Endothelial cell of umbilical vein (primary cell): ENCODE data around the gene ARHGEF25. TPM values are rescaled to one million over a fixed set of nuclear protein-coding genes. Genes with fewer than 3 reads are reported as not detected.

ENCODE experiments used
- BruUV-seq: library from RNA; stranded (reverse); fragments of 400-500 nt; replicated peaks from 2 replicates; lab custom pipeline; 2021; lab: Mats Ljungman, UMichigan
- CTCF ChIA-PET: fragments of 300-600, 350-600 bp; sonication (Branson Sonifier 250); formaldehyde crosslinking; loops from one replicate; lab custom pipeline; 2021; ENCODE audit warnings: antibody characterized with exemption, inconsistent platforms; lab: Charles Lee
- POLR2A ChIA-PET: fragments of 300-600, 350-600 bp; sonication (Branson Sonifier 250); formaldehyde crosslinking; loops from one replicate; lab custom pipeline; 2021; ENCODE audit warnings: antibody characterized with exemption, inconsistent platforms; lab: Charles Lee
- DNase-seq: peaks from one replicate; pipeline ENCODE4 v3.0.0-alpha.2; 2011; ENCODE audit warnings: low read depth, low spot score
- FAIRE-seq: peaks from 2 replicates; lab custom pipeline; 2011; peaks lifted over from hg19 to GRCh38; lab: Jason Lieb, UNC
- H2AFZ ChIP-seq: 2 replicates; pipeline ENCODE4 v1.6.0; 2012; ENCODE audit warnings: low read depth, low read length, control low read depth, inconsistent platforms
- H3K27ac ChIP-seq: 2 replicates; pipeline ENCODE4 v1.5.1; 2011; ENCODE audit warnings: low read depth, mild to moderate bottlenecking, control low read depth, low read length, moderate library complexity; ENCODE audit not compliant: insufficient read depth
- H3K27me3 ChIP-seq, 2 experiments: 2 replicates each; pipeline versions ENCODE4 v1.6.0 to v1.6.1; 2011; ENCODE audit warnings: low read length in 2 of 2, mixed read lengths in 1 of 2; ENCODE audit not compliant: control insufficient read depth in 2 of 2, insufficient read depth in 2 of 2
- H3K36me3 ChIP-seq, 2 experiments: 2 replicates in 1 of 2; 3 replicates in 1 of 2; pipeline ENCODE4 v1.5.1; 2011; ENCODE audit warnings: low read length in 2 of 2, mild to moderate bottlenecking in 1 of 2, moderate library complexity in 1 of 2; ENCODE audit not compliant: control insufficient read depth in 2 of 2, insufficient read depth in 2 of 2; ENCODE audit errors: extremely low read depth in 1 of 2
- H3K4me1 ChIP-seq: 3 replicates; pipeline ENCODE4 v1.5.1; 2011; ENCODE audit warnings: mild to moderate bottlenecking, low read length; ENCODE audit not compliant: control insufficient read depth, insufficient read depth; ENCODE audit errors: extremely low read depth
- H3K4me2 ChIP-seq: 2 replicates; pipeline ENCODE4 v1.6.1; 2011; ENCODE audit warnings: low read length, control low read depth, mixed read lengths; ENCODE audit not compliant: insufficient read depth
- H3K4me3 ChIP-seq, 3 experiments: fragments of 200-600 bp in 1 of 3; sonication (generic), shearing (Covaris generic) in 1 of 3; replicated peaks in 1 of 3; 2 replicates each; pipeline ENCODE4 v1.5.1; 2011 to 2016; ENCODE audit warnings: control low read depth in 3 of 3, low read length in 3 of 3, mild to moderate bottlenecking in 2 of 3, inconsistent platforms in 1 of 3, low read depth in 1 of 3, moderate library complexity in 1 of 3; ENCODE audit not compliant: insufficient read depth in 1 of 3
- H3K79me2 ChIP-seq: 2 replicates; pipeline ENCODE4 v1.6.0; 2012; ENCODE audit warnings: low read length, inconsistent platforms; ENCODE audit not compliant: control insufficient read depth, insufficient read depth
- H3K9ac ChIP-seq: replicated peaks from 2 replicates; pipeline ENCODE3; 2011; ENCODE audit warnings: low read length, control low read depth; ENCODE audit not compliant: insufficient read depth; ENCODE audit errors: extremely low read depth
- H3K9me1 ChIP-seq: replicated peaks from 3 replicates; pipeline ENCODE4 v1.6.0; 2011; ENCODE audit warnings: mild to moderate bottlenecking, low read length; ENCODE audit not compliant: control insufficient read depth, insufficient read depth; ENCODE audit errors: extremely low read depth
- H3K9me3 ChIP-seq: replicated peaks from 2 replicates; pipeline ENCODE4 v1.5.1; 2012; ENCODE audit warnings: low read length, inconsistent platforms; ENCODE audit not compliant: control insufficient read depth, insufficient read depth
- H4K20me1 ChIP-seq: replicated peaks from 2 replicates; pipeline ENCODE3; 2011; ENCODE audit warnings: mild to moderate bottlenecking, low read length; ENCODE audit not compliant: control insufficient read depth, insufficient read depth; ENCODE audit errors: extremely low read depth
- EZH2 ChIP-seq: IDR thresholded peaks from 2 replicates; pipeline ENCODE4 v1.6.1; 2012; ENCODE audit warnings: borderline replicate concordance, low read depth, mild to moderate bottlenecking, moderate library complexity, low read length, inconsistent platforms; ENCODE audit not compliant: severe bottlenecking
- FOS ChIP-seq: IDR thresholded peaks from 2 replicates; pipeline ENCODE4 v1.6.1; 2011; ENCODE audit warnings: mild to moderate bottlenecking, low read length, moderate library complexity, borderline replicate concordance; ENCODE audit not compliant: insufficient read depth
- GATA2 ChIP-seq: IDR thresholded peaks from 2 replicates; pipeline ENCODE4 v1.7.0; 2011; ENCODE audit warnings: low read depth, mild to moderate bottlenecking, moderate library complexity, mixed read lengths, low read length; ENCODE audit not compliant: insufficient read length, insufficient read depth
- JUN ChIP-seq: IDR thresholded peaks from 2 replicates; pipeline ENCODE4 v1.6.1; 2011; ENCODE audit warnings: borderline replicate concordance, low read depth; ENCODE audit not compliant: insufficient read length, insufficient read depth
- MYC ChIP-seq: IDR thresholded peaks from one replicate; pipeline ENCODE4 v1.6.1; 2011; ENCODE audit warnings: mild to moderate bottlenecking, low read depth, low read length
- POLR2A ChIP-seq: IDR thresholded peaks from 2 replicates; pipeline ENCODE4 v1.6.1; 2012; ENCODE audit warnings: low read depth, mild to moderate bottlenecking, control low read depth, low read length
- POLR2AphosphoS5 ChIP-seq: IDR thresholded peaks from 2 replicates; pipeline ENCODE4 v1.6.1; 2012; ENCODE audit warnings: low read depth, mild to moderate bottlenecking, control low read depth, low read length, moderate library complexity; ENCODE audit not compliant: insufficient read depth
- dilution Hi-C: fragments of 300-500 bp; cut with MboI; formaldehyde crosslinking; loops from one replicate; pipeline ENCODE4 v1.15.0; 2019; ENCODE audit warnings: low sequenced_read_pairs; ENCODE audit not compliant: extremely low pct_ligation_motif_present
- intact Hi-C: fragments of 100-400 bp; cut with micrococcal nuclease; formaldehyde crosslinking; loops from one replicate; pipeline ENCODE4 v1.10.0; 2022
- polyA plus RNA-seq, 4 experiments: library from polyadenylated mRNA; depleted of rRNA in 3 of 4; stranded (reverse) in 3 of 4; unstranded in 1 of 4; fragments of >200 nt; gene quantifications; 2 replicates each; pipeline versions ENCODE4 v1.2.1 to v1.2.3, GENCODE V29; 2011 to 2012; ENCODE audit warnings: missing spikeins in 1 of 4
- total RNA-seq: library from RNA; stranded (reverse); gene quantifications from 2 replicates; pipeline ENCODE4 v1.2.3, GENCODE V29; 2021
- TF ChIP-seq, protein P1 (sequence below): IDR thresholded peaks from 2 replicates; pipeline ENCODE4 v1.6.1; 2011; ENCODE audit not compliant: insufficient read depth, insufficient read length
- TF ChIP-seq, protein P2 (sequence below), 2 donors: IDR thresholded peaks; 1 replicate in 1 of 2; 2 replicates in 1 of 2; pipeline ENCODE4 v1.5.1; 2011; ENCODE audit warnings: low read length in 2 of 2, mild to moderate bottlenecking in 2 of 2, moderate library complexity in 2 of 2, control low read depth in 1 of 2, inconsistent platforms in 1 of 2, low read depth in 1 of 2; ENCODE audit not compliant: insufficient read depth in 1 of 2; ENCODE audit errors: extremely low read depth in 1 of 2

Gene ARHGEF25
- total and polyA plus RNA-seq, 2 donors (not counting 3 experiments of a cell fraction or from before 2014, with no cell fraction given), result 4.7 to 7.4 TPM

DNA sequence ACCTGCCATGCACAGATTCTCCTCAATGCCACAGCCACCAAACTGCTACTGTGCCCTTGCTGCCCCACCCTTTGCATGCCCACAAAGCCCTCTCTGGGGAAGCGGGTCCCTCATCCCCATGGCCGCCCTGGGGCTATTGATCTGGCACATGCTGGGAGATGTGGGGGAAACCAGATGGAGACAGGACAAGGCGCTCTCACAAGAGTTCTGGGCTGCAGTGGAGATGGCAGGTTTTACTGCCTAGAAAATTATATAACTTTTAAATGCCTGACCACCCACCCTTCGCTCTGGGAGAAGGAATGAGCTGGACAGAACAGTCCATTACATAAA, 30.8 kb upstream of the ARHGEF25 start:
- Histone ChIP-seq H3K4me1 (no peaks in the 10 kb centered on the region), H2AFZ (no peak overlapping the region), H3K36me3 (no peaks in the 10 kb centered on the region), H3K9me1 (no peaks in the 10 kb centered on the region), H3K9me3 (no peaks in the 10 kb centered on the region), H3K27me3 (peaks cover 15 to 18% of the 10 kb centered on the region in 2 experiments), H3K79me2 (no peaks in the 10 kb centered on the region), H3K4me2 (no peak overlapping the region), H4K20me1 (no peaks in the 10 kb centered on the region), H3K4me3 (no peak overlapping the region), H3K27ac (no peak overlapping the region), H3K9ac (no peak overlapping the region)
- FAIRE-seq (no peak), DNase-seq (no peak)
- ChIA-PET POLR2A (no interaction called here), CTCF (interaction anchor here (1.1 to 6.0 kb wide), 7 partner anchors 8 to 90 kb away, joined by 3 to 126 read pairs (median 6); partner anchors contain the start of gene B4GALNT1)
- TF ChIP-seq POLR2AphosphoS5 (no peak), GATA2 (no peak), JUN (no peak), FOS (no peak)
- TF ChIP-seq, protein P1, sequence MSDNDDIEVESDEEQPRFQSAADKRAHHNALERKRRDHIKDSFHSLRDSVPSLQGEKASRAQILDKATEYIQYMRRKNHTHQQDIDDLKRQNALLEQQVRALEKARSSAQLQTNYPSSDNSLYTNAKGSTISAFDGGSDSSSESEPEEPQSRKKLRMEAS, result no peak
- intact Hi-C loops, result no loop called here
- no TSS peak for BruUV-seq
- dilution Hi-C loops, result no loop called here

DNA sequence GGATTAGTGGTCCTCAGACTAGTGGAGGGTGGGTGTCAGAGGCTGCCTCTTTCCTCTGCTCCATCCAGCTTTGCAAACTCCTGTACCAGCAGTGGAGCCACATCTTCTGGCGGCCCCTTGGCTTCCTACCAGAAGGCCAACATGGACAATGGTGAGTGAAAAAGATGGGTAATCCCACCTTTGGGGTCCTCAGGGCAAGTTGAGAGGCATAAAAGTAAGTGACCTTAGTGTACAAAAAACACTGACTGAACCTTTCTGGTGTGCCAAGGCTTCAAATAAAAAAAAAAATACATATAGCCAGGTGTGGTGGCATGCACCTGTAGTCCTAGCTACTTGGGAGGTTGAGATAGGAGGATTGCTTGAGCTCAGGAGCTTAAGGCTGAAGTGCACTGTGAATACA, 29.4 kb upstream of the ARHGEF25 start:
- H3K9ac ChIP-seq, result no peak overlapping the region
- H3K27ac ChIP-seq, result no peak overlapping the region
- no peaks in the 10 kb centered on the region for H3K79me2 ChIP-seq
- H2AFZ ChIP-seq, result no peak overlapping the region
- H3K4me1 ChIP-seq, result no peaks in the 10 kb centered on the region
- no peak for DNase-seq
- H3K27me3 ChIP-seq, result peaks cover 15 to 16% of the 10 kb centered on the region in 2 experiments
- H3K4me2 ChIP-seq, result no peak overlapping the region
- dilution Hi-C loops (no loop called here), intact Hi-C loops (loop anchor here (2.0 kb wide), 1 partner anchor 111 kb away; no protein-coding TSS in a partner anchor)
- H3K9me3 ChIP-seq, result no peaks in the 10 kb centered on the region
- H3K4me3 ChIP-seq, result no peak overlapping the region
- no peaks in the 10 kb centered on the region for H3K9me1 ChIP-seq
- FAIRE-seq, result no peak
- POLR2A ChIA-PET, result no interaction called here
- CTCF ChIA-PET, result interaction anchor here (0.8 to 6.0 kb wide), 12 partner anchors 10 to 175 kb away, joined by 3 to 126 read pairs (median 30); partner anchors contain the start of genes ARHGEF25, B4GALNT1, DCTN2 and OS9
- TF ChIP-seq POLR2A (no peak), FOS (no peak), GATA2 (no peak), MYC (no peak), EZH2 (no peak), POLR2AphosphoS5 (no peak), JUN (no peak)
- TF ChIP-seq, protein P1, result no peak
- TF ChIP-seq, protein P2, sequence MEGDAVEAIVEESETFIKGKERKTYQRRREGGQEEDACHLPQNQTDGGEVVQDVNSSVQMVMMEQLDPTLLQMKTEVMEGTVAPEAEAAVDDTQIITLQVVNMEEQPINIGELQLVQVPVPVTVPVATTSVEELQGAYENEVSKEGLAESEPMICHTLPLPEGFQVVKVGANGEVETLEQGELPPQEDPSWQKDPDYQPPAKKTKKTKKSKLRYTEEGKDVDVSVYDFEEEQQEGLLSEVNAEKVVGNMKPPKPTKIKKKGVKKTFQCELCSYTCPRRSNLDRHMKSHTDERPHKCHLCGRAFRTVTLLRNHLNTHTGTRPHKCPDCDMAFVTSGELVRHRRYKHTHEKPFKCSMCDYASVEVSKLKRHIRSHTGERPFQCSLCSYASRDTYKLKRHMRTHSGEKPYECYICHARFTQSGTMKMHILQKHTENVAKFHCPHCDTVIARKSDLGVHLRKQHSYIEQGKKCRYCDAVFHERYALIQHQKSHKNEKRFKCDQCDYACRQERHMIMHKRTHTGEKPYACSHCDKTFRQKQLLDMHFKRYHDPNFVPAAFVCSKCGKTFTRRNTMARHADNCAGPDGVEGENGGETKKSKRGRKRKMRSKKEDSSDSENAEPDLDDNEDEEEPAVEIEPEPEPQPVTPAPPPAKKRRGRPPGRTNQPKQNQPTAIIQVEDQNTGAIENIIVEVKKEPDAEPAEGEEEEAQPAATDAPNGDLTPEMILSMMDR (IDR thresholded peaks at IDR 0.05; ENCODE audit: extremely low read depth in 1 of 2, insufficient read depth in 1 of 2, low read depth in 1 of 2, low read length in 2 of 2), result no peak
- H3K36me3 ChIP-seq, result no peaks in the 10 kb centered on the region
- H4K20me1 ChIP-seq, result no peaks in the 10 kb centered on the region
- no TSS peak for BruUV-seq
